Neural cell (in vitro differentiated cells): ENCODE measurements around the gene TMCC2. TPM values are rescaled to one million over a fixed set of nuclear protein-coding genes. Genes with fewer than 3 reads are reported as not detected.

Source experiments
- H2AFZ ChIP-seq: fragments of 200-600, 300-800 bp; sonication (generic), shearing (Covaris generic); 2 replicates; pipeline ENCODE4 v1.6.0; 2014; ENCODE audit warnings: low read depth, mild to moderate bottlenecking, antibody characterized with exemption, low read length, moderate library complexity
- H3F3A ChIP-seq: fragments of 200-600 bp; shearing (Covaris generic); 2 replicates; pipeline ENCODE4 v1.6.1; 2016; ENCODE audit warnings: mild to moderate bottlenecking, moderate library complexity, mixed read lengths, antibody characterized with exemption, low read length; ENCODE audit not compliant: insufficient read depth, poor library complexity, severe bottlenecking
- H3K27ac ChIP-seq: fragments of 200-600, 300-800 bp; sonication (generic), shearing (Covaris generic); 2 replicates; pipeline ENCODE4 v1.5.1; 2014; ENCODE audit warnings: mild to moderate bottlenecking, low read length, moderate library complexity
- H3K27me3 ChIP-seq: fragments of 300-800, 200-600 bp; sonication (generic), shearing (Covaris generic); 2 replicates; pipeline ENCODE4 v1.6.0; 2014; ENCODE audit warnings: mild to moderate bottlenecking, low read depth, low read length, moderate library complexity; ENCODE audit not compliant: insufficient read depth
- H3K36me3 ChIP-seq: fragments of 300-800, 200-600 bp; sonication (generic), shearing (Covaris generic); 2 replicates; pipeline ENCODE4 v1.5.1; 2014; ENCODE audit warnings: mild to moderate bottlenecking, antibody characterized with exemption, low read length, moderate library complexity; ENCODE audit not compliant: insufficient read depth
- H3K4me2 ChIP-seq: fragments of 300-800, 200-600 bp; sonication (generic), shearing (Covaris generic); 2 replicates; pipeline ENCODE4 v1.6.0; 2014; ENCODE audit warnings: mild to moderate bottlenecking, low read length
- H3K4me3 ChIP-seq: fragments of 300-800, 200-600 bp; sonication (generic), shearing (Covaris generic); 2 replicates; pipeline ENCODE4 v1.5.1; 2014; ENCODE audit warnings: mild to moderate bottlenecking, low read length, moderate library complexity
- H3K79me2 ChIP-seq: fragments of 200-600 bp; shearing (Covaris generic); replicated peaks from 2 replicates; pipeline ENCODE4 v1.6.0; 2014; ENCODE audit warnings: mild to moderate bottlenecking, low read length, moderate library complexity; ENCODE audit not compliant: insufficient read depth
- H3K9ac ChIP-seq: fragments of 300-800, 200-600 bp; sonication (generic), shearing (Covaris generic); 2 replicates; pipeline ENCODE4 v1.6.1; 2016; ENCODE audit warnings: mild to moderate bottlenecking, low read length, mixed read lengths
- H3K9me2 ChIP-seq: fragments of 200-600 bp; shearing (Covaris generic); 2 replicates; pipeline ENCODE4 v1.6.1; 2016; ENCODE audit warnings: mild to moderate bottlenecking, low read length, mixed read lengths; ENCODE audit not compliant: insufficient read depth
- H3K9me3 ChIP-seq: fragments of 200-600, 300-800 bp; sonication (generic), shearing (Covaris generic); 2 replicates; pipeline ENCODE4 v1.6.1; 2016; ENCODE audit warnings: mild to moderate bottlenecking, mixed run types, low read length, moderate library complexity, mixed read lengths
- H4K20me1 ChIP-seq: fragments of 200-600 bp; shearing (Covaris generic); 2 replicates; pipeline ENCODE4 v1.6.1; 2016; ENCODE audit warnings: mild to moderate bottlenecking, mixed run types; ENCODE audit not compliant: insufficient read depth
- EP300 ChIP-seq: fragments of 450-650 bp; conservative IDR thresholded peaks from 2 replicates; pipeline ENCODE4 v1.6.1; 2014; ENCODE audit warnings: antibody characterized with exemption, mild to moderate bottlenecking, moderate library complexity; ENCODE audit not compliant: poor library complexity, severe bottlenecking
- EZH2 ChIP-seq: fragments of 200-600, 300-800 bp; shearing (Covaris generic), sonication (generic); IDR thresholded peaks from 2 replicates; pipeline ENCODE4 v1.6.1; 2014; ENCODE audit warnings: antibody characterized with exemption, low read length, borderline replicate concordance, mild to moderate bottlenecking; ENCODE audit not compliant: insufficient read depth, poor library complexity, severe bottlenecking
- MXI1 ChIP-seq: fragments of 450-650 bp; conservative IDR thresholded peaks from 2 replicates; pipeline ENCODE4 v1.6.1; 2014; ENCODE audit warnings: antibody characterized with exemption, mild to moderate bottlenecking; ENCODE audit not compliant: poor library complexity, severe bottlenecking
- POLR2AphosphoS5 ChIP-seq: IDR thresholded peaks from 2 replicates; pipeline ENCODE4 v1.6.1; 2012
- RAD21 ChIP-seq: fragments of 450-650 bp; conservative IDR thresholded peaks from 2 replicates; pipeline ENCODE4 v1.6.1; 2014; ENCODE audit warnings: antibody characterized with exemption, mild to moderate bottlenecking, moderate library complexity
- SMC3 ChIP-seq: fragments of 450-650 bp; conservative IDR thresholded peaks from 2 replicates; pipeline ENCODE4 v1.6.1; 2014; ENCODE audit warnings: antibody characterized with exemption, mild to moderate bottlenecking, moderate library complexity; ENCODE audit not compliant: poor library complexity
- TAF1 ChIP-seq: IDR thresholded peaks from 2 replicates; pipeline ENCODE4 v1.6.1; 2012; ENCODE audit warnings: low read depth
- polyA plus RNA-seq: library from polyadenylated mRNA; depleted of rRNA; stranded (reverse); fragments of >200 nt; gene quantifications from 2 replicates; pipeline ENCODE4 v1.2.3, GENCODE V29; 2014
- TF ChIP-seq, protein P1 (sequence below): fragments of 450-650 bp; IDR thresholded peaks from 2 replicates; pipeline ENCODE4 v1.5.1; 2014; ENCODE audit warnings: antibody characterized with exemption, mild to moderate bottlenecking, moderate library complexity; ENCODE audit not compliant: poor library complexity, severe bottlenecking
- TF ChIP-seq, protein P2 (sequence below): IDR thresholded peaks from 2 replicates; pipeline ENCODE4 v1.6.1; 2012; ENCODE audit warnings: borderline replicate concordance

Gene TMCC2
- polyA plus RNA-seq, 1 donor from 2014 or later = 32.2 TPM

DNA sequence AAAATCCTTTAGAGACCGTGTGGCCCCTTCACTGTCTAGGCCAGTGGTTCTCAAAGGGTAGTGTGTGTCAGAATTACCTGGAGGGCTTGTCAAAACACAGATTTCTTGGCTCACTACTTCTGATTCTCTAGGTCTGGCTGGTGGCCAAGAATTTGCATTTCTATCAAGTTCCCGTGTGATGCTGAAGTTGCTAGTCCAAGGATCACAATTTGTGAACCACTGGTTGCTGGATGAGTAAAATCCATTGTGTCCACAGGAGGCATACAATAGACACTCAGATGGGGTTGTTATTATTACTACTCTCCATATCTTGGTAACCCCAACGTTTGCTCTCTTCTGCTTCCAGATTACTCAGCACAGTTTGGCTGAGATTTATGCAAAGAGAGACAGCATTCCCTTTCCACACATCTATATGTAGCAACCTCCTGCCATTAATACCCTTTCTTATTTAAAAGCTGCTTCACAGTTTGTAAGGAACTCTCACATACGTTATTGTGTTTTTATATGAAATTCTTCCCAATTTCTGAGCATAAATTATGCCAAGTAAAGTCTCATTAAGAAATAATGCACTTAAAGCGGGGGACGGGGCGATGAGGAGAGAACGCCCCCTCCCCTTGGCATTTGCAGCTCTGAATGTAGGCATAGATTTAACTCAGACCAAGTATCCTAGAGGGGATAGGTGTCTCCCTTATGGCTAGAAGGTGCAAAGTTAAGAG, 720 bp upstream of the TMCC2 start:
- Histone ChIP-seq H3K9me3 (no peaks in the 10 kb centered on the region), H3K27ac (peak overlapping the region; percentile 48), H3K4me2 (peak overlapping the region; percentile 82), H3K36me3 (no peaks in the 10 kb centered on the region), H2AFZ (peak overlapping the region; percentile 80), H3K27me3 (no peaks in the 10 kb centered on the region), H3K79me2 (peaks cover 3% of the 10 kb centered on the region), H3K4me3 (peak overlapping the region; percentile 75), H3F3A (no peaks in the 10 kb centered on the region), H3K9me2 (no peaks in the 10 kb centered on the region), H4K20me1 (no peaks in the 10 kb centered on the region), H3K9ac (peak overlapping the region; percentile 71)
- TF ChIP-seq, protein P1, sequence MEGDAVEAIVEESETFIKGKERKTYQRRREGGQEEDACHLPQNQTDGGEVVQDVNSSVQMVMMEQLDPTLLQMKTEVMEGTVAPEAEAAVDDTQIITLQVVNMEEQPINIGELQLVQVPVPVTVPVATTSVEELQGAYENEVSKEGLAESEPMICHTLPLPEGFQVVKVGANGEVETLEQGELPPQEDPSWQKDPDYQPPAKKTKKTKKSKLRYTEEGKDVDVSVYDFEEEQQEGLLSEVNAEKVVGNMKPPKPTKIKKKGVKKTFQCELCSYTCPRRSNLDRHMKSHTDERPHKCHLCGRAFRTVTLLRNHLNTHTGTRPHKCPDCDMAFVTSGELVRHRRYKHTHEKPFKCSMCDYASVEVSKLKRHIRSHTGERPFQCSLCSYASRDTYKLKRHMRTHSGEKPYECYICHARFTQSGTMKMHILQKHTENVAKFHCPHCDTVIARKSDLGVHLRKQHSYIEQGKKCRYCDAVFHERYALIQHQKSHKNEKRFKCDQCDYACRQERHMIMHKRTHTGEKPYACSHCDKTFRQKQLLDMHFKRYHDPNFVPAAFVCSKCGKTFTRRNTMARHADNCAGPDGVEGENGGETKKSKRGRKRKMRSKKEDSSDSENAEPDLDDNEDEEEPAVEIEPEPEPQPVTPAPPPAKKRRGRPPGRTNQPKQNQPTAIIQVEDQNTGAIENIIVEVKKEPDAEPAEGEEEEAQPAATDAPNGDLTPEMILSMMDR = no peak
- no peak for TF ChIP-seq TAF1
- TF ChIP-seq EZH2 = no peak
- TF ChIP-seq, protein P2, sequence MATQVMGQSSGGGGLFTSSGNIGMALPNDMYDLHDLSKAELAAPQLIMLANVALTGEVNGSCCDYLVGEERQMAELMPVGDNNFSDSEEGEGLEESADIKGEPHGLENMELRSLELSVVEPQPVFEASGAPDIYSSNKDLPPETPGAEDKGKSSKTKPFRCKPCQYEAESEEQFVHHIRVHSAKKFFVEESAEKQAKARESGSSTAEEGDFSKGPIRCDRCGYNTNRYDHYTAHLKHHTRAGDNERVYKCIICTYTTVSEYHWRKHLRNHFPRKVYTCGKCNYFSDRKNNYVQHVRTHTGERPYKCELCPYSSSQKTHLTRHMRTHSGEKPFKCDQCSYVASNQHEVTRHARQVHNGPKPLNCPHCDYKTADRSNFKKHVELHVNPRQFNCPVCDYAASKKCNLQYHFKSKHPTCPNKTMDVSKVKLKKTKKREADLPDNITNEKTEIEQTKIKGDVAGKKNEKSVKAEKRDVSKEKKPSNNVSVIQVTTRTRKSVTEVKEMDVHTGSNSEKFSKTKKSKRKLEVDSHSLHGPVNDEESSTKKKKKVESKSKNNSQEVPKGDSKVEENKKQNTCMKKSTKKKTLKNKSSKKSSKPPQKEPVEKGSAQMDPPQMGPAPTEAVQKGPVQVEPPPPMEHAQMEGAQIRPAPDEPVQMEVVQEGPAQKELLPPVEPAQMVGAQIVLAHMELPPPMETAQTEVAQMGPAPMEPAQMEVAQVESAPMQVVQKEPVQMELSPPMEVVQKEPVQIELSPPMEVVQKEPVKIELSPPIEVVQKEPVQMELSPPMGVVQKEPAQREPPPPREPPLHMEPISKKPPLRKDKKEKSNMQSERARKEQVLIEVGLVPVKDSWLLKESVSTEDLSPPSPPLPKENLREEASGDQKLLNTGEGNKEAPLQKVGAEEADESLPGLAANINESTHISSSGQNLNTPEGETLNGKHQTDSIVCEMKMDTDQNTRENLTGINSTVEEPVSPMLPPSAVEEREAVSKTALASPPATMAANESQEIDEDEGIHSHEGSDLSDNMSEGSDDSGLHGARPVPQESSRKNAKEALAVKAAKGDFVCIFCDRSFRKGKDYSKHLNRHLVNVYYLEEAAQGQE = no peak
- TF ChIP-seq SMC3 = no peak
- no peak for TF ChIP-seq MXI1
- TF ChIP-seq RAD21 = no peak
- no peak for TF ChIP-seq EP300
- TF ChIP-seq POLR2AphosphoS5 = no peak

DNA sequence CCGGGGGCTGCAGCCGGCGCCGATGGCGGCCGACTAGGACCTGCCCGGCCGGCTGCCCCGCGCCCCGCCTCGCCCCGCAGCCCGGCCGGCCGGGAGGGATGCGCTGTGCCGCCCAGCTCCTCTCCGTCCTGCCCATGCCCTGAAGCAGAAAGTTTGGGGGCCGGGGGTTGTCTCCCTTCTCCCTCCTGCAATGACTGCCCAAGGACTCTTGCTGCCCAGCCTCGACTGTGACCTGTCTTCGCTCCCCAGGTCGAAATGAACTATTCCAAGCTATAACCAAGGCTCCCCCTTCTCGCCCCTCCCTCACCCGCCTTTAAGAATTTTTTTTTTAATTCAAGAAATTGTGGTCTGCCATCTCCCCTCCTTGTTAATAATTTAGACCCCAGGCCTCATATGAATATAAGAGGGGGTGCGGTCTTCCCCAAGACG, 361 bp downstream of the TMCC2 start:
- Histone ChIP-seq H2AFZ (peak overlapping the region; percentile 36), H3K27ac (peak overlapping the region; percentile 51), H3F3A (no peaks in the 10 kb centered on the region), H3K36me3 (no peaks in the 10 kb centered on the region), H3K9me3 (no peaks in the 10 kb centered on the region), H3K79me2 (peaks cover 3% of the 10 kb centered on the region), H3K4me2 (peak overlapping the region; percentile 76), H3K4me3 (peak overlapping the region; percentile 82), H4K20me1 (no peaks in the 10 kb centered on the region), H3K9me2 (no peaks in the 10 kb centered on the region), H3K9ac (peak overlapping the region; percentile 72), H3K27me3 (no peaks in the 10 kb centered on the region)
- TF ChIP-seq RAD21 (no peak), EZH2 (no peak), POLR2AphosphoS5 (no peak), SMC3 (no peak), MXI1 (no peak), EP300 (no peak), TAF1 (no peak)
- TF ChIP-seq, protein P1 = no peak
- TF ChIP-seq, protein P2 = no peak
